Neuronal stem cell (in vitro differentiated cells): Measurements from ENCODE around the gene C1QL4.
"Not testable (repeated sequence)": the region's sequence is repeated elsewhere in the genome, so short reads cannot be mapped to it uniquely, and the experiment has no call there.

Experiments used
- DNase-seq: peaks from one replicate; pipeline ENCODE4 v3.0.0-alpha.2; 2013; ENCODE audit warnings: low spot score
- H2AFZ ChIP-seq: one replicate; pipeline ENCODE4 v1.6.1; 2013; ENCODE audit warnings: mild to moderate bottlenecking, low read length, inconsistent platforms
- H2AK5ac ChIP-seq: 2 replicates; pipeline ENCODE4 v1.6.1; 2013; ENCODE audit warnings: low read depth, mild to moderate bottlenecking, inconsistent platforms, low read length, moderate library complexity, mixed read lengths
- H2BK120ac ChIP-seq: 2 replicates; pipeline ENCODE4 v1.6.1; 2013; ENCODE audit warnings: low read depth, mild to moderate bottlenecking, inconsistent platforms, low read length, moderate library complexity, mixed read lengths
- H2BK12ac ChIP-seq: one replicate; pipeline ENCODE4 v1.6.1; 2013; ENCODE audit warnings: low read length, inconsistent platforms
- H2BK15ac ChIP-seq: 2 replicates; pipeline ENCODE4 v1.6.1; 2013; ENCODE audit warnings: mild to moderate bottlenecking, low read length, inconsistent platforms, mixed read lengths
- H2BK5ac ChIP-seq: one replicate; pipeline ENCODE4 v1.6.1; 2013; ENCODE audit warnings: inconsistent platforms, mild to moderate bottlenecking, low read length, moderate library complexity
- H3K14ac ChIP-seq: one replicate; pipeline ENCODE4 v1.6.1; 2013; ENCODE audit warnings: low read length, inconsistent platforms
- H3K18ac ChIP-seq: 2 replicates; pipeline ENCODE4 v1.6.1; 2013; ENCODE audit warnings: low read length, inconsistent platforms
- H3K23ac ChIP-seq: 2 replicates; pipeline ENCODE4 v1.6.1; 2013; ENCODE audit warnings: low read depth, mild to moderate bottlenecking, mixed read lengths, low read length, inconsistent platforms; ENCODE audit not compliant: poor library complexity
- H3K27ac ChIP-seq: replicated peaks from 3 replicates; pipeline ENCODE4 v1.5.1; 2013; ENCODE audit warnings: low read length, inconsistent platforms
- H3K27me3 ChIP-seq, 3 experiments: 2 replicates each; pipeline ENCODE4 v1.6.1; 2013; ENCODE audit warnings: low read length in 3 of 3, mild to moderate bottlenecking in 2 of 3, inconsistent platforms in 1 of 3, low read depth in 1 of 3, mixed read lengths in 1 of 3, moderate library complexity in 1 of 3; ENCODE audit not compliant: control insufficient read depth in 3 of 3, insufficient read depth in 3 of 3
- H3K36me3 ChIP-seq, 2 donors: replicated peaks in 1 of 2; 2 replicates each; pipeline ENCODE4 v1.6.1; 2013; ENCODE audit warnings: low read length in 2 of 2; ENCODE audit not compliant: control insufficient read depth in 2 of 2, insufficient read depth in 2 of 2
- H3K4ac ChIP-seq: 2 replicates; pipeline ENCODE4 v1.6.1; 2013; ENCODE audit warnings: inconsistent platforms, mild to moderate bottlenecking, low read length, moderate library complexity
- H3K4me1 ChIP-seq, 2 donors: 1 replicate in 1 of 2; 2 replicates in 1 of 2; pipeline ENCODE4 v1.6.1; 2013; ENCODE audit warnings: low read length in 2 of 2, low read depth in 1 of 2; ENCODE audit not compliant: control insufficient read depth in 2 of 2, insufficient read depth in 1 of 2
- H3K4me2 ChIP-seq: one replicate; pipeline ENCODE4 v1.6.1; 2013; ENCODE audit warnings: mild to moderate bottlenecking, low read length, inconsistent platforms; ENCODE audit not compliant: insufficient read depth, poor library complexity, severe bottlenecking
- H3K4me3 ChIP-seq, 2 donors: 2 replicates each; pipeline ENCODE4 v1.5.1; 2013; ENCODE audit warnings: low read length in 2 of 2, mild to moderate bottlenecking in 2 of 2, inconsistent platforms in 1 of 2, moderate library complexity in 1 of 2
- H3K79me1 ChIP-seq: one replicate; pipeline ENCODE4 v1.6.1; 2013; ENCODE audit warnings: low read depth, mild to moderate bottlenecking, inconsistent platforms, low read length, moderate library complexity
- H3K9ac ChIP-seq: one replicate; pipeline ENCODE4 v1.6.1; 2013; ENCODE audit warnings: mild to moderate bottlenecking, low read depth, low read length, inconsistent platforms; ENCODE audit not compliant: poor library complexity
- H3K9me3 ChIP-seq, 2 donors: replicated peaks in 1 of 2; 2 replicates each; pipeline versions ENCODE3 to v1.6.1; 2013; ENCODE audit warnings: low read length in 2 of 2, mild to moderate bottlenecking in 2 of 2, inconsistent platforms in 1 of 2, low read depth in 1 of 2, mixed read lengths in 1 of 2, moderate library complexity in 1 of 2; ENCODE audit not compliant: control insufficient read depth in 2 of 2, insufficient read depth in 1 of 2
- H4K8ac ChIP-seq: one replicate; pipeline ENCODE4 v1.6.1; 2013; ENCODE audit warnings: low read depth, mild to moderate bottlenecking, inconsistent platforms, low read length, moderate library complexity
- H4K91ac ChIP-seq: one replicate; pipeline ENCODE4 v1.6.1; 2013; ENCODE audit warnings: low read length, low read depth, mild to moderate bottlenecking, inconsistent platforms; ENCODE audit not compliant: poor library complexity
- WGBS, 2 donors: extraction: QIAGEN DNeasy Blood & Tissue Kit; methylation state at CpG; one replicate each; pipeline ENCODE4 v1.1.7; 2013; ENCODE audit warnings: missing lambda C conversion rate in 2 of 2, mixed read lengths in 1 of 2; ENCODE audit not compliant: insufficient read length in 2 of 2, insufficient replicate concordance in 1 of 2; ENCODE audit errors: extremely low coverage in 2 of 2; 5-methylcytosine and 5-hydroxymethylcytosine counted together

Gene C1QL4

DNA sequence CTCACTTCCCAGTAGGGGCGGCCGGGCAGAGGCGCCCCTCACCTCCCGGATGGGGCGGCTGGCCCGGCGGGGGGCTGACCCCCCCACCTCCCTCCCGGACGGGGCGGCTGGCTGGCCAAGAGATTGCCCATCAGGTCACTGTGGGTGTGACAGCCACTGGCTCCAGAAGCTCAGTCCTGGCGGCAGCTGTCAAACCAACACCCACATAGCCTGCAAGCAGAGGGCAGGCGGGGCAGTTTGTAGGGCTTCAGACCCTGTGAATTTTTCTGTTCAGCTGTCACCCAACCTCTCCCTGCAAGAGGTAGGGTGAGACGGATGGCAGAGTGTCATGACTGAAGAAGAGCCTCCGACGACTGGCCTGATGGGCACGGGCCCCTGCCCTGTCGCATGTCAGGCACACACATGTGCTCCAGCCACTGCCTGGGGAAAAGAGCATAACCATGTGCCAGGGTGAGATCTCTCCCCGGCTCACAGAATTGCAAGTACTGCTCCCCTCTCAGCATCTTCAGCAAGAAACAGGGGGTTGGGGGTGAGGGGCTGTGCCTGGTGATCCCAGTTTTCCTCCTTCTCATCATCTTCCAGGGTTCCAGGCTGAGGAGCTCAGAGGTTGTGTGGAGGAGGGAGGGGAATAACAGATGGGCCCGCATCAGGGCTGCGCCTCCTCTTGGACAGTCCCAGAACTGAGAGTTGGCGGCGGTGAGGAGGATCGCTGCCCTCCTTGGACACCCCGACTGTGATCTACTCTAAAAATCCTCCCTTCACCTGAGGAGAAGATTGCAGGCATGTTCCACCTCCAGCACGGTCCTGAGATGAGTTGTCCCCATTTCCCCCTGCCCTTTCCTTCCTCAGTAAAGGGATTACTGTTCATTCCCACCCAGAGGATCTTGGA lies 53.2 kb downstream of the C1QL4 start:
- H3K27me3 ChIP-seq: peaks cover 0 to 5% (median 3%) of the 10 kb centered on the region in 3 experiments
- no peak overlapping the region for H2BK120ac ChIP-seq
- no peak overlapping the region for H3K4me3 ChIP-seq
- H2BK5ac ChIP-seq: peak overlapping the region; percentile 33
- peak overlapping the region; percentile 95 for H2AK5ac ChIP-seq
- no peaks in the 10 kb centered on the region for H3K9me3 ChIP-seq
- peak overlapping the region; percentile 58 for H3K23ac ChIP-seq
- H3K18ac ChIP-seq: peak overlapping the region; percentile 77
- no peak overlapping the region for H3K4me2 ChIP-seq
- H2AFZ ChIP-seq: no peak overlapping the region
- no peak overlapping the region for H3K4ac ChIP-seq
- H2BK12ac ChIP-seq: peak overlapping the region; percentile 63
- no CpG with 5 or more reads among the region's 25 CpGs for WGBS, 2 donors
- DNase-seq: no peak
- no peak overlapping the region for H3K9ac ChIP-seq
- no peak overlapping the region for H3K14ac ChIP-seq
- no peak overlapping the region for H4K8ac ChIP-seq
- no peaks in the 10 kb centered on the region for H3K79me1 ChIP-seq
- no peaks in the 10 kb centered on the region for H3K36me3 ChIP-seq
- no peak overlapping the region for H4K91ac ChIP-seq
- peak overlapping the region; percentile 73 for H2BK15ac ChIP-seq
- peaks cover 16 to 18% of the 10 kb centered on the region in 2 donors for H3K4me1 ChIP-seq
- H3K27ac ChIP-seq: no peak overlapping the region

- H2BK5ac ChIP-seq, H3K79me1 ChIP-seq, H3K4me3 ChIP-seq, H3K36me3 ChIP-seq, H2BK15ac ChIP-seq, H3K9ac ChIP-seq, H3K4ac ChIP-seq, H3K23ac ChIP-seq, DNase-seq, H4K8ac ChIP-seq, H3K4me2 ChIP-seq, H2BK12ac ChIP-seq, H2AK5ac ChIP-seq, H3K27me3 ChIP-seq, H4K91ac ChIP-seq, H3K9me3 ChIP-seq, H3K14ac ChIP-seq, H2BK120ac ChIP-seq: not testable (repeated sequence)
- H2AFZ ChIP-seq: peak overlapping the region; percentile 74
- H3K18ac ChIP-seq: peak overlapping the region; percentile 69
- peak overlapping the region; percentile 50 for H3K27ac ChIP-seq
- no CpG with 5 or more reads among the region's 6 CpGs for WGBS, 2 donors
- H3K4me1 ChIP-seq: peaks cover 16% of the 10 kb centered on the region in 2 donors
These were observed 54.1 kb downstream of the C1QL4 start for GRCh38 chr12:49282740-49283375.
